GM18517 (cell line): Measurements from ENCODE around the gene SLC15A1.

Experiments
- ATAC-seq: cut with Tn5 transposase; IDR thresholded peaks from one replicate; pipeline ENCODE4 v1.9.1; 2021; ENCODE audit warnings: mild to moderate bottlenecking, moderate library complexity; ENCODE audit not compliant: unreplicated experiment

Gene SLC15A1

GRCh38 chr13:98752467-98753290 lies at the start of gene SLC15A1:
SLC15A1 (minus strand) TSS chr13:98752672; CDS start chr13:98752598, 74 bp downstream.
- ATAC-seq: no peak

GRCh38 chr13:98801626-98802418 lies 49.4 kb upstream of the SLC15A1 start:
- ATAC-seq: no peak

GRCh38 chr13:98800078-98800477 lies 47.6 kb upstream of the SLC15A1 start:
- ATAC-seq: no peak

- no peak for ATAC-seq
Observed at GRCh38 chr13:98798849-98799645, 46.6 kb upstream of the SLC15A1 start.

- ATAC-seq: no peak
Observed at GRCh38 chr13:98797456-98797855, 45.0 kb upstream of the SLC15A1 start.

- no peak for ATAC-seq
Observed at GRCh38 chr13:98796798-98797197, 44.3 kb upstream of the SLC15A1 start.

- ATAC-seq: no peak
Observed at GRCh38 chr13:98796191-98796590, 43.7 kb upstream of the SLC15A1 start.

- no peak for ATAC-seq
Observed at GRCh38 chr13:98795220-98795619, 42.7 kb upstream of the SLC15A1 start.

GRCh38 chr13:98794498-98794897 lies 42.0 kb upstream of the SLC15A1 start:
- ATAC-seq: no peak

GRCh38 chr13:98792785-98793495 lies 40.5 kb upstream of the SLC15A1 start:
- ATAC-seq: no peak

- no peak for ATAC-seq
Observed at GRCh38 chr13:98792321-98792720, 39.8 kb upstream of the SLC15A1 start.

- ATAC-seq: no peak
Observed at GRCh38 chr13:98791611-98792010, 39.1 kb upstream of the SLC15A1 start.

- ATAC-seq: no peak
Observed at GRCh38 chr13:98787996-98788395, 35.5 kb upstream of the SLC15A1 start.

GRCh38 chr13:98787173-98787572 lies 34.7 kb upstream of the SLC15A1 start:
- no peak for ATAC-seq

- no peak for ATAC-seq
Observed at GRCh38 chr13:98786023-98786422, 33.6 kb upstream of the SLC15A1 start.

GRCh38 chr13:98785405-98785804 lies 32.9 kb upstream of the SLC15A1 start:
- no peak for ATAC-seq

- no peak for ATAC-seq
Observed at GRCh38 chr13:98784666-98785065, 32.2 kb upstream of the SLC15A1 start.

- no peak for ATAC-seq
Observed at GRCh38 chr13:98783856-98784478, 31.5 kb upstream of the SLC15A1 start.

GRCh38 chr13:98782654-98783053 lies 30.2 kb upstream of the SLC15A1 start:
- no peak for ATAC-seq

- no peak for ATAC-seq
Observed at GRCh38 chr13:98781905-98782304, 29.4 kb upstream of the SLC15A1 start.
